GM23338 (cell line): Measurements from ENCODE around the gene SLC15A1. TPM values are rescaled to one million over a fixed set of nuclear protein-coding genes. Genes with fewer than 3 reads are reported as not detected.

Experiments used
- ATAC-seq: fragments of 200-7000 bp; cut with Tn5 transposase; 3 replicates; pipeline ENCODE4 v1.9.1; 2020
- DNase-seq: peaks from one replicate; pipeline ENCODE4 v3.0.0-alpha.2; 2015; ENCODE audit warnings: low spot score
- H2AFZ ChIP-seq: fragments of 200-600 bp; sonication (generic); 2 replicates; pipeline ENCODE4 v1.8.0; 2016; ENCODE audit warnings: antibody characterized with exemption, mild to moderate bottlenecking, moderate library complexity
- H3F3A ChIP-seq: fragments of 200-600 bp; sonication (generic); replicated peaks from 2 replicates; pipeline ENCODE4 v1.8.0; 2017; ENCODE audit warnings: antibody characterized with exemption, mixed run types, low read depth
- H3K27ac ChIP-seq: fragments of 200-600 bp; sonication (generic); 2 replicates; pipeline ENCODE4 v1.6.1; 2016; ENCODE audit warnings: low read depth
- H3K27me3 ChIP-seq: fragments of 200-600 bp; sonication (generic); 2 replicates; pipeline ENCODE4 v1.8.0; 2016; ENCODE audit warnings: mild to moderate bottlenecking, mixed run types, moderate library complexity; ENCODE audit not compliant: insufficient read depth
- H3K36me3 ChIP-seq: fragments of 200-600 bp; sonication (generic); 2 replicates; pipeline ENCODE4 v1.8.0; 2016; ENCODE audit warnings: mild to moderate bottlenecking; ENCODE audit not compliant: insufficient read depth
- H3K4me1 ChIP-seq: fragments of 200-600 bp; sonication (generic); 2 replicates; pipeline ENCODE4 v1.8.0; 2016; ENCODE audit warnings: mild to moderate bottlenecking, moderate library complexity; ENCODE audit not compliant: insufficient read depth
- H3K4me2 ChIP-seq: fragments of 200-600 bp; sonication (generic); 2 replicates; pipeline ENCODE4 v1.7.1; 2017; ENCODE audit warnings: mixed run types
- H3K4me3 ChIP-seq: fragments of 200-600 bp; sonication (generic); 2 replicates; pipeline ENCODE4 v1.6.1; 2016; ENCODE audit warnings: mixed run types
- H3K79me2 ChIP-seq: fragments of 200-600 bp; sonication (generic); replicated peaks from 2 replicates; pipeline ENCODE4 v1.8.0; 2017; ENCODE audit warnings: mild to moderate bottlenecking; ENCODE audit not compliant: insufficient read depth
- H3K9me2 ChIP-seq: fragments of 200-600 bp; sonication (generic); 2 replicates; pipeline ENCODE4 v1.8.0; 2017; ENCODE audit not compliant: insufficient read depth
- H4K20me1 ChIP-seq: fragments of 200-600 bp; sonication (generic); replicated peaks from 2 replicates; pipeline ENCODE4 v1.8.0; 2017; ENCODE audit warnings: mild to moderate bottlenecking; ENCODE audit not compliant: insufficient read depth
- H3K27ac Mint-ChIP-seq: 2 replicates; pipeline ENCODE4 v1.8.0; 2020; ENCODE audit warnings: inconsistent platforms, mild to moderate bottlenecking, moderate library complexity, mixed read lengths
- H3K27me3 Mint-ChIP-seq: 3 replicates; pipeline ENCODE4 v1.8.0; 2022; ENCODE audit warnings: low read depth, mild to moderate bottlenecking, moderate library complexity, mixed read lengths, inconsistent platforms; ENCODE audit not compliant: insufficient read depth, poor library complexity
- H3K36me3 Mint-ChIP-seq: 3 replicates; pipeline ENCODE4 v1.8.0; 2021; ENCODE audit warnings: low read depth, mild to moderate bottlenecking, inconsistent platforms, moderate library complexity, mixed read lengths
- H3K4me1 Mint-ChIP-seq: 3 replicates; pipeline ENCODE4 v1.8.0; 2020; ENCODE audit warnings: mild to moderate bottlenecking, inconsistent platforms, mixed read lengths
- H3K4me3 Mint-ChIP-seq: 3 replicates; pipeline ENCODE4 v1.8.0; 2021; ENCODE audit warnings: moderate library complexity, mild to moderate bottlenecking, inconsistent platforms, mixed read lengths
- H3K9me3 Mint-ChIP-seq: 3 replicates; pipeline ENCODE4 v1.8.0; 2020; ENCODE audit warnings: moderate library complexity, mild to moderate bottlenecking, inconsistent platforms, mixed read lengths
- CTCF ChIP-seq, 2 experiments: fragments of 200-600 bp in 1 of 2; sonication (generic) in 1 of 2; conservative IDR thresholded peaks; 2 replicates each; pipeline versions ENCODE4 v1.5.1 to v1.6.1; 2016 to 2017; ENCODE audit warnings: antibody characterized with exemption in 2 of 2, low read depth in 2 of 2, mild to moderate bottlenecking in 2 of 2, moderate library complexity in 1 of 2
- ETS1 ChIP-seq: IDR thresholded peaks from 2 replicates; pipeline ENCODE4 v1.6.1; 2016; ENCODE audit warnings: antibody characterized with exemption
- POLR2AphosphoS5 ChIP-seq: IDR thresholded peaks from 2 replicates; pipeline ENCODE4 v1.6.1; 2016; ENCODE audit warnings: antibody characterized with exemption, low read depth
- STAT1 ChIP-seq: IDR thresholded peaks from one replicate; pipeline ENCODE4 v1.6.1; 2016; ENCODE audit warnings: antibody characterized with exemption; ENCODE audit not compliant: unreplicated experiment
- ZNF114 ChIP-seq: fragments of 250-450 bp; sonication (Bioruptor Pico); IDR thresholded peaks from 2 replicates; pipeline ENCODE4 v1.5.0; 2020; ENCODE audit warnings: mild to moderate bottlenecking, moderate library complexity
- ZNF331 ChIP-seq: fragments of 250-450 bp; sonication (Bioruptor Pico); IDR thresholded peaks from 2 replicates; pipeline ENCODE4 v1.5.0; 2020; ENCODE audit warnings: low read depth, mild to moderate bottlenecking, moderate library complexity
- polyA plus RNA-seq: library from polyadenylated mRNA; unstranded; fragments of >200 nt; fragmentation: Nextera tagmentation; extraction: Ambion mirVana; gene quantifications from 2 replicates; pipeline ENCODE4 v1.2.1, GENCODE V29; 2016
- total RNA-seq: library from RNA; depleted of rRNA; stranded (reverse); fragments of >200 nt; shearing (Covaris generic); gene quantifications from 2 replicates; pipeline ENCODE4 v1.2.3, GENCODE V29; 2014

Gene SLC15A1
- total and polyA plus RNA-seq, 2 experiments from 2014 or later: 1.6 to 3.0 TPM

DNA sequence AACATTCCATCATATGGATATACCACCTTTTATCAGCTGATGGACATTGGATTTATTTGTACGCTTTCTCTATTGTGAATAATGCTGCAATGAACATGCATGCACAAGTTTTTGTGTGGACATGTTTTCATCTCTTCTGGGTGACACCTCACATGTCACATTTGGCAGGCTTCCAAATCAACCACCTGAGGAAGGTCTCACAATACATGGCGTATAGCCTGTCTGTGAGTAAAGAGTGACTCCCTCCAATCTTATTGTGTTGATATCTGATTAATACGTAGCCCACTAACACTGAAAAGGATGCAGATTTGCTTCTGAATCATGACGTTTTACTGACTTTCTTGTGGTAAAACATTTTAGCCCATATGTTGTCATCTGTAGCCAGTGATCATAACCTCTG is 61.1 kb downstream of the SLC15A1 start:
- Histone ChIP-seq H3K27ac (no peak overlapping the region), H3K4me3 (no peak overlapping the region), H3K27me3 (no peaks in the 10 kb centered on the region), H3K4me1 (peaks cover 20% of the 10 kb centered on the region), H3K79me2 (no peaks in the 10 kb centered on the region), H2AFZ (no peak overlapping the region), H3K36me3 (no peaks in the 10 kb centered on the region), H3F3A (no peaks in the 10 kb centered on the region), H3K4me2 (no peak overlapping the region), H4K20me1 (no peaks in the 10 kb centered on the region), H3K9me2 (no peaks in the 10 kb centered on the region)
- Mint-ChIP-seq H3K27ac (no peak overlapping the region), H3K27me3 (peaks cover 7% of the 10 kb centered on the region), H3K9me3 (no peaks in the 10 kb centered on the region), H3K4me3 (no peak overlapping the region), H3K36me3 (no peaks in the 10 kb centered on the region), H3K4me1 (peaks cover 30% of the 10 kb centered on the region)
- ATAC-seq (no peak), DNase-seq (no peak)
- TF ChIP-seq CTCF (conservative IDR thresholded peaks at IDR 0.05; ENCODE audit: low read depth in 2 of 2) (no peak), STAT1 (no peak), ETS1 (no peak), ZNF114 (CRISPR knock-in tag) (no peak)

- TF ChIP-seq ZNF331: no peak
- TF ChIP-seq POLR2AphosphoS5: no peak
- no peak for TF ChIP-seq ETS1
- H2AFZ ChIP-seq: no peak overlapping the region
Measured at GRCh38 chr13:98690348-98691022, 62.0 kb downstream of the SLC15A1 start.

More at GRCh38 chr13:98690348-98691022, 62.0 kb downstream of the SLC15A1 start:
- H3K36me3 Mint-ChIP-seq: no peaks in the 10 kb centered on the region
- peaks cover 35% of the 10 kb centered on the region for H3K4me1 Mint-ChIP-seq
- H3K79me2 ChIP-seq: no peaks in the 10 kb centered on the region
- peaks cover 7% of the 10 kb centered on the region for H3K27me3 Mint-ChIP-seq
- H3K27ac Mint-ChIP-seq: no peak overlapping the region
- no peaks in the 10 kb centered on the region for H3K27me3 ChIP-seq
- no peak overlapping the region for H3K4me3 ChIP-seq
- DNase-seq (no peak), ATAC-seq (no peak)
- H3K4me2 ChIP-seq: no peak overlapping the region
- no peaks in the 10 kb centered on the region for H3K9me3 Mint-ChIP-seq
- no peaks in the 10 kb centered on the region for H3K36me3 ChIP-seq
- H3F3A ChIP-seq: no peaks in the 10 kb centered on the region
- H3K4me3 Mint-ChIP-seq: no peak overlapping the region
- peaks cover 20% of the 10 kb centered on the region for H3K4me1 ChIP-seq
- no peaks in the 10 kb centered on the region for H4K20me1 ChIP-seq
- no peaks in the 10 kb centered on the region for H3K9me2 ChIP-seq
- H3K27ac ChIP-seq: no peak overlapping the region
